ENCODE results near the gene PRR14. TPM values are rescaled to one million over a fixed set of nuclear protein-coding genes. Genes with fewer than 3 reads are reported as not detected.
A peak's percentile ranks its signal among the peaks of the same experiment; 100 is the strongest.

Gene PRR14
- polyA plus RNA-seq, 1 of the 3 experiments (the other 2 are of a cell fraction), result 13.5 TPM

DNA sequence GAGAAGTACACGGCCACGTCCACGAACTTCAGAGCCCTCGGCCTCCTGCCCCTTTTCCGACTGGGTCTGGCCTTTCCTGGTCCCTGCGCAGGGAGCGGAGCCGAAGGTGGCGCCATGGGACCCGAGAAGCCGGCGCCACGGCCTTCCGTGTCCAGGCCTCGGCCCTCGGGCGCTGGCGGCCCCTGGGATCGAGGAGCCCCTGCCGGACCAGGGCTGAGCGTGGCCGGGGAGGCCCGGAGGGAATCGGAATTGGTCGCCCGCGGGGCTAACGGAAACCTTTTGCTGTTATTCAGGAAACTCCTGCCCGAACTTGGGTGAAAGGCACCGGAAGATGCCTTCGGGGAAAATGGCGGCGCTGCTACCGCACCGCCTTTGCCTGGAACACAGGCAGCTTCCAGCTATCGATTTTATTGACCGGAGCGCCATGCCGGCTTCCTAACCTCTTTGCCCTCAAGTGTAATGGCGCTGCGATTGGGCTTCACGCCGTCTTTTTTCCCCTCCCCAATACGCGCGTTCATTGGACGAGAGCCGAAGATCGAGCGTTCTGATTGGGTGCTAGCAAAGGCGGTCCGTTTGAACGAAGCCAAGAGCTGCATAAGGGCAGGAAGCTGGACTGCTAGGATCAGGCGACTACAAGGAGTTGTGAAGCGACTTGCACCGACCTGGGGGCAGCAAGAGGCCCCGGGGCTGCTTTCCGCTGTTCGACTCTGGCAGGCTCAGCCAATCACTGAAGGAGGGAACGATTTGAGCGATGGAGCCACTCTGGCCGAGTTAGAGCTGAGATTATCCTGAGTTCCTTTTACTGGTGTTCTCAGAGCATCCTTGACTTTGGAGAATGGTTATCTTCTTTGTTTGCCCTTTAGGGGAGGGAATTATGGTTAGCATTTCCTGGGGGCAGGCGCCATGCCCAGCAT lies 40.6 kb upstream of the PRR14 start, which contains the start of gene ZNF689:
TSS of gene ZNF689 (minus strand) at position 464 of the 914 bp plus-strand sequence. CDS start at position 116, 348 bp downstream.
- Histone ChIP-seq H3K4me2 (peak within 1 kb of the TSS; percentile 94), H3K4me1 (ENCODE audit: control insufficient read depth in 1 of 2, insufficient read depth in 2 of 2, low read depth in 1 of 2, low read length in 1 of 2) (peaks cover 6% of the 10 kb centered on the region in 2 experiments; a peak in 2 of 4 replicates), H4K20me1 (ENCODE audit: insufficient read depth) (no peaks in the 10 kb centered on the region), H3K27me3 (ENCODE audit: insufficient read depth) (no peaks in the 10 kb centered on the region), H3K4me3 (ENCODE audit: low read depth in 2 of 2, low read length in 1 of 2) (peak within 1 kb of the TSS; percentile 64 to 87), H3K9ac (peak within 1 kb of the TSS; percentile 98), H3K79me2 (ENCODE audit: insufficient read depth) (peaks cover 25% of the 10 kb centered on the region), H3K9me2 (no peaks in the 10 kb centered on the region), H3K36me3 (replicated peaks in 1 of 2; ENCODE audit: control insufficient read depth in 1 of 2, insufficient read depth in 2 of 2, low read length in 1 of 2) (peaks cover 2 to 25% of the 10 kb centered on the region in 2 experiments), H3K27ac (ENCODE audit: low read depth in 2 of 2, low read length in 1 of 2) (peak within 1 kb of the TSS; percentile 87), H2AFZ (ENCODE audit: low read depth) (peak within 1 kb of the TSS; percentile 98), H3K9me3 (no peaks in the 10 kb centered on the region), H3F3A (replicated peaks; ENCODE audit: insufficient read depth) (no peaks in the 10 kb centered on the region)
- ChIA-PET CTCF (interaction anchor here (0.9 to 2.0 kb wide), 7 partner anchors 12 to 161 kb away, joined by 3 to 7 read pairs (median 4); partner anchors contain the start of genes ZNF688, ZNF764 and ZNF785), POLR2A (interaction anchor here (0.6 to 2.9 kb wide), 8 partner anchors 8 to 180 kb away, joined by 3 to 14 read pairs (median 4); partner anchors contain the start of genes DCTPP1, FBRS, PRR14 and ZNF764)
- WGBS (ENCODE audit: low lambda C conversion rate), result 1% methylated on average over 15 of the region's 63 CpGs
- peak; percentile 96 for DNase-seq
- TF ChIP-seq TCF12 (IDR thresholded peaks at IDR 0.05), result peak; percentile 10; the same call in 1 of the 2 replicates
- TF ChIP-seq USF2 (IDR thresholded peaks at IDR 0.05; ENCODE audit: borderline replicate concordance, low read depth, low read length), result no peak
- peak; percentile 99 for TF ChIP-seq YY1 (IDR thresholded peaks at IDR 0.05; ENCODE audit: low read depth)
- TF ChIP-seq GABPA (IDR thresholded peaks at IDR 0.05; ENCODE audit: low read depth), result peak; percentile 34
- no peak for TF ChIP-seq FOXJ3 (CRISPR knock-in tag; IDR thresholded peaks at IDR 0.05)
- TF ChIP-seq ELF1 (IDR thresholded peaks at IDR 0.05), result peak; percentile 89
- TF ChIP-seq NFIC (IDR thresholded peaks at IDR 0.05; ENCODE audit: borderline replicate concordance), result no peak
- TF ChIP-seq TEAD4 (IDR thresholded peaks at IDR 0.05; ENCODE audit: borderline replicate concordance, insufficient read depth), result no peak
- TF ChIP-seq, protein P1, sequence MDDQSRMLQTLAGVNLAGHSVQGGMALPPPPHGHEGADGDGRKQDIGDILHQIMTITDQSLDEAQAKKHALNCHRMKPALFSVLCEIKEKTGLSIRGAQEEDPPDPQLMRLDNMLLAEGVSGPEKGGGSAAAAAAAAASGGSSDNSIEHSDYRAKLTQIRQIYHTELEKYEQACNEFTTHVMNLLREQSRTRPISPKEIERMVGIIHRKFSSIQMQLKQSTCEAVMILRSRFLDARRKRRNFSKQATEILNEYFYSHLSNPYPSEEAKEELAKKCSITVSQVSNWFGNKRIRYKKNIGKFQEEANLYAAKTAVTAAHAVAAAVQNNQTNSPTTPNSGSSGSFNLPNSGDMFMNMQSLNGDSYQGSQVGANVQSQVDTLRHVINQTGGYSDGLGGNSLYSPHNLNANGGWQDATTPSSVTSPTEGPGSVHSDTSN (IDR thresholded peaks at IDR 0.05), result peak; percentile 45; the same call in 1 of the 2 replicates
- TF ChIP-seq MEF2A (IDR thresholded peaks at IDR 0.05; ENCODE audit: borderline replicate concordance, low read depth), result no peak
- TF ChIP-seq, protein P2, sequence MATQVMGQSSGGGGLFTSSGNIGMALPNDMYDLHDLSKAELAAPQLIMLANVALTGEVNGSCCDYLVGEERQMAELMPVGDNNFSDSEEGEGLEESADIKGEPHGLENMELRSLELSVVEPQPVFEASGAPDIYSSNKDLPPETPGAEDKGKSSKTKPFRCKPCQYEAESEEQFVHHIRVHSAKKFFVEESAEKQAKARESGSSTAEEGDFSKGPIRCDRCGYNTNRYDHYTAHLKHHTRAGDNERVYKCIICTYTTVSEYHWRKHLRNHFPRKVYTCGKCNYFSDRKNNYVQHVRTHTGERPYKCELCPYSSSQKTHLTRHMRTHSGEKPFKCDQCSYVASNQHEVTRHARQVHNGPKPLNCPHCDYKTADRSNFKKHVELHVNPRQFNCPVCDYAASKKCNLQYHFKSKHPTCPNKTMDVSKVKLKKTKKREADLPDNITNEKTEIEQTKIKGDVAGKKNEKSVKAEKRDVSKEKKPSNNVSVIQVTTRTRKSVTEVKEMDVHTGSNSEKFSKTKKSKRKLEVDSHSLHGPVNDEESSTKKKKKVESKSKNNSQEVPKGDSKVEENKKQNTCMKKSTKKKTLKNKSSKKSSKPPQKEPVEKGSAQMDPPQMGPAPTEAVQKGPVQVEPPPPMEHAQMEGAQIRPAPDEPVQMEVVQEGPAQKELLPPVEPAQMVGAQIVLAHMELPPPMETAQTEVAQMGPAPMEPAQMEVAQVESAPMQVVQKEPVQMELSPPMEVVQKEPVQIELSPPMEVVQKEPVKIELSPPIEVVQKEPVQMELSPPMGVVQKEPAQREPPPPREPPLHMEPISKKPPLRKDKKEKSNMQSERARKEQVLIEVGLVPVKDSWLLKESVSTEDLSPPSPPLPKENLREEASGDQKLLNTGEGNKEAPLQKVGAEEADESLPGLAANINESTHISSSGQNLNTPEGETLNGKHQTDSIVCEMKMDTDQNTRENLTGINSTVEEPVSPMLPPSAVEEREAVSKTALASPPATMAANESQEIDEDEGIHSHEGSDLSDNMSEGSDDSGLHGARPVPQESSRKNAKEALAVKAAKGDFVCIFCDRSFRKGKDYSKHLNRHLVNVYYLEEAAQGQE (IDR thresholded peaks at IDR 0.05; ENCODE audit: low read depth, low read length), result 0 out of 2 replicates have a peak, but pooled peaks have one; percentile 19
- no peak for TF ChIP-seq JUND (IDR thresholded peaks at IDR 0.05)
- no peak for TF ChIP-seq NRF1 (IDR thresholded peaks at IDR 0.05; ENCODE audit: low read depth, low read length)
- no peak for TF ChIP-seq RAD21 (IDR thresholded peaks at IDR 0.05; ENCODE audit: low read length)
- TF ChIP-seq, protein P3, sequence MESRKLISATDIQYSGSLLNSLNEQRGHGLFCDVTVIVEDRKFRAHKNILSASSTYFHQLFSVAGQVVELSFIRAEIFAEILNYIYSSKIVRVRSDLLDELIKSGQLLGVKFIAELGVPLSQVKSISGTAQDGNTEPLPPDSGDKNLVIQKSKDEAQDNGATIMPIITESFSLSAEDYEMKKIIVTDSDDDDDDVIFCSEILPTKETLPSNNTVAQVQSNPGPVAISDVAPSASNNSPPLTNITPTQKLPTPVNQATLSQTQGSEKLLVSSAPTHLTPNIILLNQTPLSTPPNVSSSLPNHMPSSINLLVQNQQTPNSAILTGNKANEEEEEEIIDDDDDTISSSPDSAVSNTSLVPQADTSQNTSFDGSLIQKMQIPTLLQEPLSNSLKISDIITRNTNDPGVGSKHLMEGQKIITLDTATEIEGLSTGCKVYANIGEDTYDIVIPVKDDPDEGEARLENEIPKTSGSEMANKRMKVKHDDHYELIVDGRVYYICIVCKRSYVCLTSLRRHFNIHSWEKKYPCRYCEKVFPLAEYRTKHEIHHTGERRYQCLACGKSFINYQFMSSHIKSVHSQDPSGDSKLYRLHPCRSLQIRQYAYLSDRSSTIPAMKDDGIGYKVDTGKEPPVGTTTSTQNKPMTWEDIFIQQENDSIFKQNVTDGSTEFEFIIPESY (IDR thresholded peaks at IDR 0.05; ENCODE audit: borderline replicate concordance, low read depth), result no peak
- no peak for TF ChIP-seq RCOR1 (IDR thresholded peaks at IDR 0.05; ENCODE audit: low read length)
- no peak for TF ChIP-seq FOSL2 (IDR thresholded peaks at IDR 0.05; ENCODE audit: borderline replicate concordance, low read depth)
- TF ChIP-seq GATA2 (CRISPR knock-in tag; IDR thresholded peaks at IDR 0.05), result no peak; the same call in 1 of the 2 replicates
- TF ChIP-seq TAF1 (IDR thresholded peaks at IDR 0.05; ENCODE audit: borderline replicate concordance, low read depth, low read length), result peak; percentile 91
- TF ChIP-seq, protein P4, sequence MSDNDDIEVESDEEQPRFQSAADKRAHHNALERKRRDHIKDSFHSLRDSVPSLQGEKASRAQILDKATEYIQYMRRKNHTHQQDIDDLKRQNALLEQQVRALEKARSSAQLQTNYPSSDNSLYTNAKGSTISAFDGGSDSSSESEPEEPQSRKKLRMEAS (IDR thresholded peaks at IDR 0.05; ENCODE audit: low read depth), result no peak; the same call in 1 of the 2 replicates
- no peak for TF ChIP-seq EP300 (IDR thresholded peaks at IDR 0.05; ENCODE audit: borderline replicate concordance in 1 of 2, low read depth in 1 of 2, low read length in 1 of 2)
- TF ChIP-seq EZH2phosphoT487 (IDR thresholded peaks at IDR 0.05; ENCODE audit: borderline replicate concordance, low read depth), result no peak
- peak; percentile 83 for TF ChIP-seq POLR2AphosphoS5 (IDR thresholded peaks at IDR 0.05; ENCODE audit: low read depth, low read length)
- peak; percentile 86 for TF ChIP-seq MXI1 (IDR thresholded peaks at IDR 0.05; ENCODE audit: low read depth, low read length)

Data from SK-N-SH (cell line).